Measurements from ENCODE around the gene PIK3R4. TPM values are rescaled to one million over a fixed set of nuclear protein-coding genes. Genes with fewer than 3 reads are reported as not detected.

Gene PIK3R4
- total RNA-seq, 4 donors from 2014 or later, result 33.9 to 38.4 (median 37.6) TPM

DNA sequence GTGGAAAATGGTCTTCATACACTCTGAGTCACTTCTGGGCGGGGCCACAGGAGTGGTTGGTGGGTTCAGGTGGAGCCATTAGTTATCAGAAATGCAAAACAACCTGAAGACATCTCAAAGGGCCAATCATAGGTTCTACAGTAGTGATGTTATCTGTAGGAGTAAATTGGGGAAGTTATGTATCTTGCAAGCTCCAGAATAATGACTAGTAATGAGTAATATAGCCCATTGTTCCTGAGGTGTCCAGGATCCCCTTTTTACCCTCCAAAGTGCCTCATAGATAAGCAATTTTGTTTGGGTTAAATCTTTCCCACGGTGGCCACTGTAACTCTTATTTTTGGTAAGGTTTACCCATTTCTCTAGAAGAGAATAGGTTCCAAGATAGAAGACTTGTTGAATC is 91.7 kb downstream of the PIK3R4 start:
- no peak for DNase-seq (ENCODE audit: low spot score in 2 of 2)
- 95 to 98% methylated on average over 2 of the region's 2 CpGs for WGBS, 2 donors
- no peak overlapping the region for H3K4me3 ChIP-seq (ENCODE audit: low read depth, poor library complexity, severe bottlenecking)
- intact Hi-C loops (cut with DNase I; ENCODE audit: low total_unique reads), result no loop called here
- TF ChIP-seq POLR2A (IDR thresholded peaks at IDR 0.05), result no peak
- TF ChIP-seq, protein P1, sequence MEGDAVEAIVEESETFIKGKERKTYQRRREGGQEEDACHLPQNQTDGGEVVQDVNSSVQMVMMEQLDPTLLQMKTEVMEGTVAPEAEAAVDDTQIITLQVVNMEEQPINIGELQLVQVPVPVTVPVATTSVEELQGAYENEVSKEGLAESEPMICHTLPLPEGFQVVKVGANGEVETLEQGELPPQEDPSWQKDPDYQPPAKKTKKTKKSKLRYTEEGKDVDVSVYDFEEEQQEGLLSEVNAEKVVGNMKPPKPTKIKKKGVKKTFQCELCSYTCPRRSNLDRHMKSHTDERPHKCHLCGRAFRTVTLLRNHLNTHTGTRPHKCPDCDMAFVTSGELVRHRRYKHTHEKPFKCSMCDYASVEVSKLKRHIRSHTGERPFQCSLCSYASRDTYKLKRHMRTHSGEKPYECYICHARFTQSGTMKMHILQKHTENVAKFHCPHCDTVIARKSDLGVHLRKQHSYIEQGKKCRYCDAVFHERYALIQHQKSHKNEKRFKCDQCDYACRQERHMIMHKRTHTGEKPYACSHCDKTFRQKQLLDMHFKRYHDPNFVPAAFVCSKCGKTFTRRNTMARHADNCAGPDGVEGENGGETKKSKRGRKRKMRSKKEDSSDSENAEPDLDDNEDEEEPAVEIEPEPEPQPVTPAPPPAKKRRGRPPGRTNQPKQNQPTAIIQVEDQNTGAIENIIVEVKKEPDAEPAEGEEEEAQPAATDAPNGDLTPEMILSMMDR (IDR thresholded peaks at IDR 0.05), result no peak

DNA sequence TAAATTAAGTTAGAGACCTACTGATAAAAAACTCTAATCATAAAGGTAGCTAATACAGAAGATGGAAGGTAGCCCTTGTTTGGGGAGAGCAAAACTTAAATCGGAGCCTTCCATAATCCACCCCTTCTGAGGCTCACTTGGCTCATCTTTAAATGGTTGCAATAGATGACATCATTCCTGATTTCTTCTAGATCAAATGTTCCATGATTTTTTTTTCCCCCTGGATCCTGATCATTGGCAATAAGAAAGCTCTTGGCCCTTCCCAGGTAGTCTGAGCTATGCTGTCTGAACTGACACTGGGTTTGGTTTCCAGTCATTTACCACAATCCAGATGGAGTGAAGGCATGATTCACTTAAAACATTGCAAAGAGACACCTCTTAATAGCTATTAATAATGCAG is 92.5 kb downstream of the PIK3R4 start:
- WGBS, 2 donors, result 89 to 100% methylated on average over 1 of the region's 1 CpG
- no peak overlapping the region for H3K4me3 ChIP-seq (ENCODE audit: low read depth, poor library complexity, severe bottlenecking)
- DNase-seq (ENCODE audit: low spot score in 2 of 2), result no peak
- TF ChIP-seq, protein P1 (IDR thresholded peaks at IDR 0.05), result no peak
- TF ChIP-seq POLR2A (IDR thresholded peaks at IDR 0.05), result no peak
- intact Hi-C loops (cut with DNase I; ENCODE audit: low total_unique reads), result no loop called here

DNA sequence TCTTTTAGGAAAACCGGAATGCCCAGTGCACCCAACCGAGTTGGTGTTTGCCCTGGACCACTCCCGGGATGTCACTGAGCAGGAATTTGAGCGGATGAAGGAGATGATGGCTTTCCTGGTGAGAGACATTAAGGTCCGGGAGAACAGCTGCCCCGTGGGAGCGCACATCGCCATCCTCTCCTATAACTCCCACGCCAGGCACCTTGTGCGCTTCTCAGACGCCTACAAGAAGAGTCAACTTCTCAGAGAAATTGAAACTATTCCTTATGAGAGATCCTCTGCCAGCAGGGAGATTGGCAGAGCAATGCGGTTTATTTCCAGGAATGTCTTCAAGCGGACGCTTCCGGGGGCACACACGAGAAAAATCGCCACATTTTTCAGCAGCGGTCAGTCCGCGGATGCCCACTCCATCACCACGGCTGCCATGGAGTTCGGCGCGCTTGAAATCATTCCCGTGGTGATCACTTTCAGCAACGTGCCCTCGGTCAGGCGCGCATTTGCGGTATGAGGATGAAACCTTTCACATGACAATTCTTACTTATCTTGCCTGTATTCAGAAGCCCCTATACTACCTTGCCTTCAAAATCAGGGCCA is 97.5 kb downstream of the PIK3R4 start:
- no peak overlapping the region for H3K4me3 ChIP-seq (ENCODE audit: low read depth, poor library complexity, severe bottlenecking)
- intact Hi-C loops (cut with DNase I; ENCODE audit: low total_unique reads), result no loop called here
- no peak for DNase-seq (ENCODE audit: low spot score in 2 of 2)
- WGBS, 2 donors, result 92% methylated on average over 30 of the region's 30 CpGs
- TF ChIP-seq, protein P1 (IDR thresholded peaks at IDR 0.05), result no peak
- no peak for TF ChIP-seq POLR2A (IDR thresholded peaks at IDR 0.05)

DNA sequence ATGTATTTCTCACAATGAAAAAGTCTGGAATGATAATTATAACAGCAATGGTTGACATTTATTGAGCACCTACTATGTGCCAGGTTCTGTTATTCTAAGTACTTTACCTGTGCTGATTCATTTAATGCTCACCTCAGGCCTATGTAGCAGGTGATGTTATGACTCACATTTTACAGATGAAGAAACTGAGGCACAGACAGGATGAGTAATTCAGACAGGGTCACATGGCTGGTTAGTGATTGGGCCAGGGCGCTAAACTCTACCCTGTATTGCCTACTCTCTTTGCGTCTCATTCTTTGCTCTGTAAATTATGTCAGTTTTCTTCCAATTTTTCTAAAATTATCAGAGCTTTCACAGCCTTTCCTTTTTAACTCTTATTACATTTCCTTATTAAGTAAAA is 98.3 kb downstream of the PIK3R4 start:
- TF ChIP-seq, protein P1 (IDR thresholded peaks at IDR 0.05), result no peak
- no peak for TF ChIP-seq POLR2A (IDR thresholded peaks at IDR 0.05)
- WGBS, 2 donors, result 93 to 95% methylated on average over 2 of the region's 2 CpGs
- no peak overlapping the region for H3K4me3 ChIP-seq (ENCODE audit: low read depth, poor library complexity, severe bottlenecking)
- DNase-seq (ENCODE audit: low spot score in 2 of 2), result no peak
- intact Hi-C loops (cut with DNase I; ENCODE audit: low total_unique reads), result no loop called here

DNA sequence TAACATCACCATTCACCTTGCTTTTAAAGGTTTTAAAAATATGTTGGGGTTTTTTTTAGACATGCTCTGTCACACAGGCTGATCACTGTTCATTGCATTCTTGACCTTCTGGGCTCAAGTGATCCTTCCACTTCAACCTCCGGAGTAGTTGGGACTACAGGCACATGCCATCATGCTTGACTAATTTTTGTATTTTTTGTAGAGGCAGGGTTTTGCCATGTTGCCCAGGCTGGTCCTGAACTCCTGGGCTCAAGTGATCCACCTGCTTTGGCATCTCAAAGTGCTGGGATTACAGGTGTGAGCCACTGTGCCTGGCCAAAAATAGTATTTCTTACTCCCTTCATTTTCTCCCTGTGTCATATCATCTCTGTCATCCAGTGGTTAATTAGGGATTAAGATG is 101.4 kb downstream of the PIK3R4 start:
- TF ChIP-seq POLR2A (IDR thresholded peaks at IDR 0.05), result no peak
- TF ChIP-seq, protein P1 (IDR thresholded peaks at IDR 0.05), result no peak
- intact Hi-C loops (cut with DNase I; ENCODE audit: low total_unique reads), result no loop called here
- WGBS, 2 donors, result 33 to 39% methylated on average over 1 of the region's 1 CpG
- no peak for DNase-seq (ENCODE audit: low spot score in 2 of 2)
- no peak overlapping the region for H3K4me3 ChIP-seq (ENCODE audit: low read depth, poor library complexity, severe bottlenecking)

DNA sequence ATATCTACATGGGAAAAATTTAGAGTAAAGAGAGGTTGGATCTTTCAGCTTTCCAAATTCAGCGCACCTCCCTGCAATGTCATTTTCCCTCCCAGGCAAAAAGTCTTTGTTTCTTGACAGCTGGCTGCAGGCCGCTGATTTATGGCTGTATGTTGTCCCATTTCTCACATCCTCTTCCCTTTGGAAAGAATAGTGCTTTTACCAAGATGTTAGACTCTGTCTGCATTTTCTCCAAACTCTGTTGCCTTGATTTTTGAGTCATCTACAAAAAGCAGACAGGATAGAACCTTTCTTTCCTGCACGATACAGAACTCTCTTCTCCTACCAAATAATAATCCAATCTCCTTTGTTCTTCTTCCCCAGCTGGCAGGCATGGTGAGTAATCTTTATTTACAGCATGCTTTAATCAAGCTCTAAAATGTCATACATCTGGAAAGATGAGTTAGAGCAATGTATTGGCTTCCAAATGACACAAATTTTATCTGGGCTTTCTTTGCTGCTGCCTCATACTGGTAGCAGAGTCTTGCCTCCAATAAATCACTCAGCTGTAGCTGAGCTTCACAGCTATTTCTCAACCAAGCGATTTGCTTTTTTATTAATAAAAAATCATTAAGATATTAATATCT is 101.9 kb downstream of the PIK3R4 start:
- TF ChIP-seq, protein P1 (IDR thresholded peaks at IDR 0.05), result no peak
- no peak for TF ChIP-seq POLR2A (IDR thresholded peaks at IDR 0.05)
- DNase-seq (ENCODE audit: low spot score in 2 of 2), result no peak
- WGBS, 2 donors, result 21 to 24% methylated on average over 4 of the region's 4 CpGs
- no peak overlapping the region for H3K4me3 ChIP-seq (ENCODE audit: low read depth, poor library complexity, severe bottlenecking)
- intact Hi-C loops (cut with DNase I; ENCODE audit: low total_unique reads), result no loop called here

Data from lower leg skin (tissue), 4 donors.